SK-N-SH (cell line): ENCODE data around the gene TSC22D1. TPM values are rescaled to one million over a fixed set of nuclear protein-coding genes. Genes with fewer than 3 reads are reported as not detected.

Experiments
- CTCF ChIA-PET: fragments of 300-600, 350-600 bp; formaldehyde crosslinking; extraction: SDS; loops from one replicate; lab custom pipeline; 2021; lab: Yijun Ruan, JAX
- POLR2A ChIA-PET: fragments of 350-600 bp; sonication (Branson Sonifier 250); formaldehyde crosslinking; extraction: SDS; loops from one replicate; lab custom pipeline; 2020; ENCODE audit warnings: antibody characterized with exemption, inconsistent platforms; lab: Yijun Ruan, JAX
- DNase-seq: peaks from one replicate; pipeline ENCODE4 v3.0.0; 2012
- H2AFZ ChIP-seq: fragments of 200-600 bp; sonication (generic); 2 replicates; pipeline ENCODE4 v1.8.1; 2016; ENCODE audit warnings: antibody characterized with exemption, mild to moderate bottlenecking, low read depth
- H3F3A ChIP-seq: fragments of 200-600 bp; sonication (generic); replicated peaks from 2 replicates; pipeline ENCODE3; 2016; ENCODE audit warnings: antibody characterized with exemption, mild to moderate bottlenecking; ENCODE audit not compliant: insufficient read depth
- H3K27ac ChIP-seq, 2 experiments: fragments of 200-500 bp in 1 of 2; fragments of 200-600 bp in 1 of 2; sonication (Bioruptor generic) in 1 of 2; sonication (generic), shearing (Covaris generic) in 1 of 2; 2 replicates each; pipeline versions ENCODE4 v1.5.1 to v1.6.1; 2014 to 2016; ENCODE audit warnings: low read depth in 2 of 2, inconsistent platforms in 1 of 2, low read length in 1 of 2, mild to moderate bottlenecking in 1 of 2, mixed read lengths in 1 of 2
- H3K27me3 ChIP-seq: fragments of 200-600 bp; sonication (generic), shearing (Covaris generic); 2 replicates; pipeline ENCODE4 v1.6.1; 2016; ENCODE audit warnings: mixed run types; ENCODE audit not compliant: insufficient read depth
- H3K36me3 ChIP-seq, 2 experiments: fragments of 200-500 bp in 1 of 2; fragments of 200-600 bp in 1 of 2; sonication (Bioruptor generic) in 1 of 2; sonication (generic) in 1 of 2; replicated peaks in 1 of 2; 2 replicates each; pipeline versions ENCODE3 to v1.5.1; 2014 to 2016; ENCODE audit warnings: low read length in 1 of 2, mild to moderate bottlenecking in 1 of 2; ENCODE audit not compliant: insufficient read depth in 2 of 2, control insufficient read depth in 1 of 2
- H3K4me1 ChIP-seq, 2 experiments: fragments of 200-500 bp in 1 of 2; fragments of 200-600 bp in 1 of 2; sonication (Bioruptor generic) in 1 of 2; sonication (generic), shearing (Covaris generic) in 1 of 2; 2 replicates each; pipeline versions ENCODE4 v1.5.1 to v1.6.1; 2014 to 2016; ENCODE audit warnings: low read depth in 1 of 2, low read length in 1 of 2, mixed run types in 1 of 2; ENCODE audit not compliant: insufficient read depth in 2 of 2, control insufficient read depth in 1 of 2
- H3K4me2 ChIP-seq: fragments of 200-600 bp; sonication (generic), shearing (Covaris generic); 2 replicates; pipeline ENCODE4 v1.6.1; 2017; ENCODE audit warnings: mixed run types
- H3K4me3 ChIP-seq, 2 experiments: fragments of 200-500 bp in 1 of 2; fragments of 200-600 bp in 1 of 2; sonication (Bioruptor generic) in 1 of 2; sonication (generic), shearing (Covaris generic) in 1 of 2; 2 replicates each; pipeline versions ENCODE4 v1.5.1 to v1.8.1; 2014 to 2016; ENCODE audit warnings: low read depth in 2 of 2, inconsistent platforms in 1 of 2, low read length in 1 of 2, mild to moderate bottlenecking in 1 of 2, mixed read lengths in 1 of 2, moderate library complexity in 1 of 2
- H3K79me2 ChIP-seq: fragments of 200-600 bp; sonication (generic); 2 replicates; pipeline ENCODE4 v1.8.1; 2017; ENCODE audit warnings: mild to moderate bottlenecking; ENCODE audit not compliant: insufficient read depth
- H3K9ac ChIP-seq: fragments of 200-600 bp; sonication (generic); 2 replicates; pipeline ENCODE4 v1.6.1; 2017; ENCODE audit warnings: mixed run types
- H3K9me2 ChIP-seq: fragments of 200-600 bp; sonication (generic); 2 replicates; pipeline ENCODE4 v1.6.1; 2017; ENCODE audit warnings: mixed run types
- H3K9me3 ChIP-seq: fragments of 200-600 bp; sonication (generic); 2 replicates; pipeline ENCODE4 v1.6.1; 2017; ENCODE audit warnings: mixed run types, mild to moderate bottlenecking, moderate library complexity
- H4K20me1 ChIP-seq: fragments of 200-600 bp; sonication (generic); 2 replicates; pipeline ENCODE4 v1.6.1; 2017; ENCODE audit warnings: mild to moderate bottlenecking, mixed run types; ENCODE audit not compliant: insufficient read depth
- FOXM1 ChIP-seq: IDR thresholded peaks from 2 replicates; pipeline ENCODE4 v1.4.0; 2012; ENCODE audit warnings: low read depth, mild to moderate bottlenecking
- GATA2 ChIP-seq: sonication (generic); formaldehyde crosslinking; IDR thresholded peaks from 2 replicates; pipeline ENCODE4 v1.5.0; 2020; ENCODE audit warnings: mild to moderate bottlenecking, missing genetic modification reagents
- JUND ChIP-seq: IDR thresholded peaks from 2 replicates; pipeline ENCODE4 v1.4.0; 2012
- MEF2A ChIP-seq: IDR thresholded peaks from 2 replicates; pipeline ENCODE4 v1.4.0; 2012; ENCODE audit warnings: low read depth, borderline replicate concordance
- MXI1 ChIP-seq: IDR thresholded peaks from 2 replicates; pipeline ENCODE4 v1.6.1; 2012; ENCODE audit warnings: mild to moderate bottlenecking, low read depth, low read length, improper control_type of control experiment
- NFIC ChIP-seq: IDR thresholded peaks from 2 replicates; pipeline ENCODE4 v1.4.0; 2012; ENCODE audit warnings: borderline replicate concordance
- NRF1 ChIP-seq: IDR thresholded peaks from 2 replicates; pipeline ENCODE4 v1.6.1; 2012; ENCODE audit warnings: low read depth, mild to moderate bottlenecking, low read length
- POLR2AphosphoS5 ChIP-seq: IDR thresholded peaks from 2 replicates; pipeline ENCODE4 v1.6.1; 2012; ENCODE audit warnings: low read depth, low read length
- RCOR1 ChIP-seq: fragments of 150-350 bp; IDR thresholded peaks from 2 replicates; pipeline ENCODE4 v1.6.1; 2017; ENCODE audit warnings: antibody characterized with exemption, low read length
- RFX5 ChIP-seq: IDR thresholded peaks from 2 replicates; pipeline ENCODE4 v1.6.1; 2012; ENCODE audit warnings: mild to moderate bottlenecking, improper control_type of control experiment, low read length
- RXRA ChIP-seq: IDR thresholded peaks from 2 replicates; pipeline ENCODE4 v1.4.0; 2012; ENCODE audit warnings: low read depth, mild to moderate bottlenecking, borderline replicate concordance
- SMC3 ChIP-seq: IDR thresholded peaks from 2 replicates; pipeline ENCODE4 v1.6.1; 2012; ENCODE audit warnings: low read depth, low read length, improper control_type of control experiment
- TAF1 ChIP-seq: IDR thresholded peaks from 2 replicates; pipeline ENCODE4 v1.6.1; 2012; ENCODE audit warnings: low read depth, mild to moderate bottlenecking, low read length, moderate library complexity, borderline replicate concordance
- WGBS: methylation state at CpG from one replicate; pipeline ENCODE4 v1.1.6; 2017; ENCODE audit warnings: low lambda C conversion rate; 5-methylcytosine and 5-hydroxymethylcytosine counted together
- polyA plus RNA-seq, 3 experiments: library from polyadenylated mRNA; depleted of rRNA; stranded (reverse); fragments of >200 nt; gene quantifications; 2 replicates each; pipeline ENCODE4 v1.2.3, GENCODE V29; 2012
- TF ChIP-seq, protein P1 (sequence below): IDR thresholded peaks from 2 replicates; pipeline ENCODE4 v1.4.0; 2012; ENCODE audit warnings: low read depth, borderline replicate concordance
- TF ChIP-seq, protein P2 (sequence below): IDR thresholded peaks from 2 replicates; pipeline ENCODE4 v1.4.0; 2012; ENCODE audit warnings: low read depth, borderline replicate concordance
- TF ChIP-seq, protein P3 (sequence below): IDR thresholded peaks from 2 replicates; pipeline ENCODE4; 2012
- TF ChIP-seq, protein P4 (sequence below): IDR thresholded peaks from 2 replicates; pipeline ENCODE4 v1.6.1; 2012; ENCODE audit warnings: mild to moderate bottlenecking, low read depth, low read length, moderate library complexity
- TF ChIP-seq, protein P5 (sequence below): fragments of 150-350 bp; IDR thresholded peaks from 2 replicates; pipeline ENCODE4 v1.6.1; 2016; ENCODE audit warnings: mild to moderate bottlenecking, low read depth, low read length
- TF ChIP-seq, protein P6 (sequence below): IDR thresholded peaks from 2 replicates; pipeline ENCODE4 v1.4.0; 2012; ENCODE audit warnings: low read depth

The TSC22D1 gene
- polyA plus RNA-seq, 1 of the 3 experiments (the other 2 are of a cell fraction), result 137 TPM

DNA sequence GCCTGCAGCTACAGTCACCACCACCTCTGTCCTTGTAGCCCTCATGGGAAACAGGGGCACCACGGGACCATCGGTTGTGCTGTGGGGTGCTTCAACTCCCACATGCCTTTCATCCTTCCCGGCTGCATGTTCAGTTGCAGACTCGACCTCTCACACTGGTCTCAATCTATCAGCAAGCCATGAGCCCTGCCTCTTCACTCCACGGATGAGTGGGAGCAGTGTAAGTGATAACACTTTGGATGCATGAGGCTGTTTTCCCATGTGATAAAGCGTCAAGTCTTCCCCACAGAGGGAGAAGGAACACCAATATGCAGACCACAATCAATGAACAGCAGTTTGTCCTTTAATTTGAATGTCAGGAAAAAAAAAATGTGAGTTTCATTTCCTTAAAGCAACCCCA lies 190.3 kb downstream of the TSC22D1 start (continued):
- TF ChIP-seq, protein P1, sequence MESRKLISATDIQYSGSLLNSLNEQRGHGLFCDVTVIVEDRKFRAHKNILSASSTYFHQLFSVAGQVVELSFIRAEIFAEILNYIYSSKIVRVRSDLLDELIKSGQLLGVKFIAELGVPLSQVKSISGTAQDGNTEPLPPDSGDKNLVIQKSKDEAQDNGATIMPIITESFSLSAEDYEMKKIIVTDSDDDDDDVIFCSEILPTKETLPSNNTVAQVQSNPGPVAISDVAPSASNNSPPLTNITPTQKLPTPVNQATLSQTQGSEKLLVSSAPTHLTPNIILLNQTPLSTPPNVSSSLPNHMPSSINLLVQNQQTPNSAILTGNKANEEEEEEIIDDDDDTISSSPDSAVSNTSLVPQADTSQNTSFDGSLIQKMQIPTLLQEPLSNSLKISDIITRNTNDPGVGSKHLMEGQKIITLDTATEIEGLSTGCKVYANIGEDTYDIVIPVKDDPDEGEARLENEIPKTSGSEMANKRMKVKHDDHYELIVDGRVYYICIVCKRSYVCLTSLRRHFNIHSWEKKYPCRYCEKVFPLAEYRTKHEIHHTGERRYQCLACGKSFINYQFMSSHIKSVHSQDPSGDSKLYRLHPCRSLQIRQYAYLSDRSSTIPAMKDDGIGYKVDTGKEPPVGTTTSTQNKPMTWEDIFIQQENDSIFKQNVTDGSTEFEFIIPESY, result no peak
- TF ChIP-seq RXRA, result no peak
- no peak for TF ChIP-seq MXI1
- no peak for TF ChIP-seq GATA2

DNA sequence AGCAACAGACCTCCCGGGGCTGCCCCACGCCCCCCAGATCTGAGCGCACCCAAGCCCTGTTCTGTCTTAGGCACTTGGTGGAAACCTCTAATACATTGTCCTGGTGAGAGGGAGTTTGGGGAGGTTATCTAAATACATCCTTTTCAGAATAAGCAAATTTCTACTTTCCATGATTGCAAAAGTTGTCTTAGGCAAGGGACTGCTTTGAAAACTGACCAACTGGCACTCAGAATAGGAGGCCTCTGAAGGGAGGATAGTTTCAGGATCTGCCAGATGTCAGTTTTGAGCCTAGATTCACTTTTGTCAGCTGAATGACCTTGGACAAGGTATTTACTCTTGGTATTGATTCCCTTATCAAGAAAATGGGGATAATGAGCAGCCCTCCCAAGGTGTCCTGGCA lies 190.7 kb downstream of the TSC22D1 start:
- Histone ChIP-seq H3K36me3 (no peaks in the 10 kb centered on the region), H3F3A (peaks cover 10% of the 10 kb centered on the region)
- 89% methylated on average over 3 of the region's 3 CpGs for WGBS
- TF ChIP-seq, protein P2, sequence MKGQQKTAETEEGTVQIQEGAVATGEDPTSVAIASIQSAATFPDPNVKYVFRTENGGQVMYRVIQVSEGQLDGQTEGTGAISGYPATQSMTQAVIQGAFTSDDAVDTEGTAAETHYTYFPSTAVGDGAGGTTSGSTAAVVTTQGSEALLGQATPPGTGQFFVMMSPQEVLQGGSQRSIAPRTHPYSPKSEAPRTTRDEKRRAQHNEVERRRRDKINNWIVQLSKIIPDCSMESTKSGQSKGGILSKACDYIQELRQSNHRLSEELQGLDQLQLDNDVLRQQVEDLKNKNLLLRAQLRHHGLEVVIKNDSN, result no peak
- TF ChIP-seq POLR2AphosphoS5 (no peak), SMC3 (no peak), RXRA (no peak), RCOR1 (no peak), NFIC (no peak), GATA2 (no peak), NRF1 (no peak), MXI1 (no peak), MEF2A (no peak), FOXM1 (no peak), TAF1 (no peak), RFX5 (no peak), JUND (no peak)
- TF ChIP-seq, protein P3, sequence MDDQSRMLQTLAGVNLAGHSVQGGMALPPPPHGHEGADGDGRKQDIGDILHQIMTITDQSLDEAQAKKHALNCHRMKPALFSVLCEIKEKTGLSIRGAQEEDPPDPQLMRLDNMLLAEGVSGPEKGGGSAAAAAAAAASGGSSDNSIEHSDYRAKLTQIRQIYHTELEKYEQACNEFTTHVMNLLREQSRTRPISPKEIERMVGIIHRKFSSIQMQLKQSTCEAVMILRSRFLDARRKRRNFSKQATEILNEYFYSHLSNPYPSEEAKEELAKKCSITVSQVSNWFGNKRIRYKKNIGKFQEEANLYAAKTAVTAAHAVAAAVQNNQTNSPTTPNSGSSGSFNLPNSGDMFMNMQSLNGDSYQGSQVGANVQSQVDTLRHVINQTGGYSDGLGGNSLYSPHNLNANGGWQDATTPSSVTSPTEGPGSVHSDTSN, result no peak
- TF ChIP-seq, protein P1, result no peak
- TF ChIP-seq, protein P4, sequence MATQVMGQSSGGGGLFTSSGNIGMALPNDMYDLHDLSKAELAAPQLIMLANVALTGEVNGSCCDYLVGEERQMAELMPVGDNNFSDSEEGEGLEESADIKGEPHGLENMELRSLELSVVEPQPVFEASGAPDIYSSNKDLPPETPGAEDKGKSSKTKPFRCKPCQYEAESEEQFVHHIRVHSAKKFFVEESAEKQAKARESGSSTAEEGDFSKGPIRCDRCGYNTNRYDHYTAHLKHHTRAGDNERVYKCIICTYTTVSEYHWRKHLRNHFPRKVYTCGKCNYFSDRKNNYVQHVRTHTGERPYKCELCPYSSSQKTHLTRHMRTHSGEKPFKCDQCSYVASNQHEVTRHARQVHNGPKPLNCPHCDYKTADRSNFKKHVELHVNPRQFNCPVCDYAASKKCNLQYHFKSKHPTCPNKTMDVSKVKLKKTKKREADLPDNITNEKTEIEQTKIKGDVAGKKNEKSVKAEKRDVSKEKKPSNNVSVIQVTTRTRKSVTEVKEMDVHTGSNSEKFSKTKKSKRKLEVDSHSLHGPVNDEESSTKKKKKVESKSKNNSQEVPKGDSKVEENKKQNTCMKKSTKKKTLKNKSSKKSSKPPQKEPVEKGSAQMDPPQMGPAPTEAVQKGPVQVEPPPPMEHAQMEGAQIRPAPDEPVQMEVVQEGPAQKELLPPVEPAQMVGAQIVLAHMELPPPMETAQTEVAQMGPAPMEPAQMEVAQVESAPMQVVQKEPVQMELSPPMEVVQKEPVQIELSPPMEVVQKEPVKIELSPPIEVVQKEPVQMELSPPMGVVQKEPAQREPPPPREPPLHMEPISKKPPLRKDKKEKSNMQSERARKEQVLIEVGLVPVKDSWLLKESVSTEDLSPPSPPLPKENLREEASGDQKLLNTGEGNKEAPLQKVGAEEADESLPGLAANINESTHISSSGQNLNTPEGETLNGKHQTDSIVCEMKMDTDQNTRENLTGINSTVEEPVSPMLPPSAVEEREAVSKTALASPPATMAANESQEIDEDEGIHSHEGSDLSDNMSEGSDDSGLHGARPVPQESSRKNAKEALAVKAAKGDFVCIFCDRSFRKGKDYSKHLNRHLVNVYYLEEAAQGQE, result no peak
- TF ChIP-seq, protein P5, sequence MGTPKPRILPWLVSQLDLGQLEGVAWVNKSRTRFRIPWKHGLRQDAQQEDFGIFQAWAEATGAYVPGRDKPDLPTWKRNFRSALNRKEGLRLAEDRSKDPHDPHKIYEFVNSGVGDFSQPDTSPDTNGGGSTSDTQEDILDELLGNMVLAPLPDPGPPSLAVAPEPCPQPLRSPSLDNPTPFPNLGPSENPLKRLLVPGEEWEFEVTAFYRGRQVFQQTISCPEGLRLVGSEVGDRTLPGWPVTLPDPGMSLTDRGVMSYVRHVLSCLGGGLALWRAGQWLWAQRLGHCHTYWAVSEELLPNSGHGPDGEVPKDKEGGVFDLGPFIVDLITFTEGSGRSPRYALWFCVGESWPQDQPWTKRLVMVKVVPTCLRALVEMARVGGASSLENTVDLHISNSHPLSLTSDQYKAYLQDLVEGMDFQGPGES, result no peak
- TF ChIP-seq, protein P6, sequence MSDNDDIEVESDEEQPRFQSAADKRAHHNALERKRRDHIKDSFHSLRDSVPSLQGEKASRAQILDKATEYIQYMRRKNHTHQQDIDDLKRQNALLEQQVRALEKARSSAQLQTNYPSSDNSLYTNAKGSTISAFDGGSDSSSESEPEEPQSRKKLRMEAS, result no peak

More for the DNA sequence above, 190.7 kb downstream of the TSC22D1 start:
- no peak for DNase-seq
- peaks cover 0 to 7% of the 10 kb centered on the region in 2 experiments; a peak in 2 of 4 replicates for H3K4me1 ChIP-seq
- H3K9me3 ChIP-seq, result no peaks in the 10 kb centered on the region
- H3K79me2 ChIP-seq, result no peaks in the 10 kb centered on the region
- no peak overlapping the region for H3K27ac ChIP-seq
- ChIA-PET POLR2A (no interaction called here), CTCF (interaction anchor here (1.6 kb wide), 1 partner anchor 10 kb away, joined by 5 read pairs; no protein-coding TSS in a partner anchor)
- no peaks in the 10 kb centered on the region for H3K9me2 ChIP-seq
- no peak overlapping the region for H3K9ac ChIP-seq
- no peaks in the 10 kb centered on the region for H4K20me1 ChIP-seq
- no peak overlapping the region for H3K4me2 ChIP-seq
- H2AFZ ChIP-seq, result no peak overlapping the region
- no peaks in the 10 kb centered on the region for H3K27me3 ChIP-seq
- H3K4me3 ChIP-seq, result no peak overlapping the region
